Endothelial cell (in vitro differentiated cells): ENCODE data around the gene FLYWCH1. TPM values are rescaled to one million over a fixed set of nuclear protein-coding genes. Genes with fewer than 3 reads are reported as not detected.
A peak's percentile ranks its signal among the peaks of the same experiment; 100 is the strongest.
"Not testable (repeated sequence)": the region's sequence is repeated elsewhere in the genome, so short reads cannot be mapped to it uniquely, and the experiment has no call there.

ENCODE experiments used
- DNase-seq: peaks from one replicate; pipeline ENCODE4 v3.0.0; 2021; ENCODE audit warnings: low spot score
- H3K27ac Mint-ChIP-seq: one replicate; pipeline ENCODE4 v1.8.0; 2021; ENCODE audit warnings: mixed read lengths, inconsistent platforms; ENCODE audit not compliant: unreplicated experiment
- H3K27me3 Mint-ChIP-seq: one replicate; pipeline ENCODE4 v1.8.0; 2021; ENCODE audit warnings: mild to moderate bottlenecking, moderate library complexity, mixed read lengths, inconsistent platforms; ENCODE audit not compliant: unreplicated experiment
- H3K36me3 Mint-ChIP-seq: one replicate; pipeline ENCODE4 v1.8.0; 2021; ENCODE audit warnings: mild to moderate bottlenecking, low read depth, mixed read lengths, inconsistent platforms; ENCODE audit not compliant: unreplicated experiment
- H3K4me1 Mint-ChIP-seq: one replicate; pipeline ENCODE4 v1.8.0; 2021; ENCODE audit warnings: mild to moderate bottlenecking, mixed read lengths, inconsistent platforms; ENCODE audit not compliant: unreplicated experiment
- H3K4me3 Mint-ChIP-seq: one replicate; pipeline ENCODE4 v1.8.0; 2021; ENCODE audit warnings: mild to moderate bottlenecking, mixed read lengths, inconsistent platforms; ENCODE audit not compliant: unreplicated experiment
- H3K9me3 Mint-ChIP-seq: one replicate; pipeline ENCODE4 v1.8.0; 2021; ENCODE audit warnings: mixed read lengths, inconsistent platforms; ENCODE audit not compliant: unreplicated experiment
- CTCF ChIP-seq: fragments of 200-600 bp; sonication (generic); IDR thresholded peaks from one replicate; pipeline ENCODE4 v1.5.0; 2021; ENCODE audit warnings: antibody characterized with exemption; ENCODE audit not compliant: unreplicated experiment
- total RNA-seq: library from RNA; stranded (reverse); fragmentation: NEBNext Ultra II Directional; extraction: Animal tissue kit (Norgen Biotek cat#: 25700); gene quantifications from one replicate; pipeline ENCODE4 v1.2.1, GENCODE V29; 2021; ENCODE audit not compliant: unreplicated experiment

Gene FLYWCH1
- total RNA-seq, 1 donor from 2014 or later, result 50.8 TPM

GRCh38 chr16:2939968-2940367 lies 28.2 kb downstream of the FLYWCH1 start:
- TF ChIP-seq CTCF, result no peak
- H3K9me3 Mint-ChIP-seq, result no peaks in the 10 kb centered on the region
- H3K4me3 Mint-ChIP-seq, result no peak overlapping the region
- H3K27ac Mint-ChIP-seq, result no peak overlapping the region
- H3K27me3 Mint-ChIP-seq, result peaks cover 3% of the 10 kb centered on the region
- H3K36me3 Mint-ChIP-seq, result peaks cover 22% of the 10 kb centered on the region
- H3K4me1 Mint-ChIP-seq, result no peaks in the 10 kb centered on the region
- DNase-seq, result no peak

GRCh38 chr16:2942045-2942444 lies 30.3 kb downstream of the FLYWCH1 start:
- H3K27me3 Mint-ChIP-seq, result peaks cover 6% of the 10 kb centered on the region
- no peak for DNase-seq
- H3K36me3 Mint-ChIP-seq, result peaks cover 24% of the 10 kb centered on the region
- no peak for TF ChIP-seq CTCF
- no peaks in the 10 kb centered on the region for H3K4me1 Mint-ChIP-seq
- no peaks in the 10 kb centered on the region for H3K9me3 Mint-ChIP-seq
- H3K4me3 Mint-ChIP-seq, result no peak overlapping the region
- no peak overlapping the region for H3K27ac Mint-ChIP-seq

GRCh38 chr16:2943716-2944115 lies 32.0 kb downstream of the FLYWCH1 start:
- DNase-seq, H3K9me3 Mint-ChIP-seq, H3K4me1 Mint-ChIP-seq, H3K27me3 Mint-ChIP-seq, H3K27ac Mint-ChIP-seq, H3K4me3 Mint-ChIP-seq: not testable (repeated sequence)
- peaks cover 29% of the 10 kb centered on the region for H3K36me3 Mint-ChIP-seq

GRCh38 chr16:2946649-2947048 lies 34.9 kb downstream of the FLYWCH1 start:
- H3K9me3 Mint-ChIP-seq, result no peaks in the 10 kb centered on the region
- H3K4me3 Mint-ChIP-seq, result peak overlapping the region; percentile 31
- H3K36me3 Mint-ChIP-seq, result peaks cover 25% of the 10 kb centered on the region
- H3K4me1 Mint-ChIP-seq, result no peaks in the 10 kb centered on the region
- no peak overlapping the region for H3K27ac Mint-ChIP-seq
- peaks cover 13% of the 10 kb centered on the region for H3K27me3 Mint-ChIP-seq
- TF ChIP-seq CTCF, result no peak
- no peak for DNase-seq

- DNase-seq, result no peak
- no peaks in the 10 kb centered on the region for H3K9me3 Mint-ChIP-seq
- H3K4me1 Mint-ChIP-seq, result peaks cover 3% of the 10 kb centered on the region
- peaks cover 12% of the 10 kb centered on the region for H3K36me3 Mint-ChIP-seq
- H3K4me3 Mint-ChIP-seq, result no peak overlapping the region
- peaks cover 11% of the 10 kb centered on the region for H3K27me3 Mint-ChIP-seq
- H3K27ac Mint-ChIP-seq, result no peak overlapping the region
- TF ChIP-seq CTCF, result no peak
Observed at GRCh38 chr16:2948807-2949704, 37.3 kb downstream of the FLYWCH1 start.
